ENCODE data around the gene MAN1A1.

The MAN1A1 gene

DNA sequence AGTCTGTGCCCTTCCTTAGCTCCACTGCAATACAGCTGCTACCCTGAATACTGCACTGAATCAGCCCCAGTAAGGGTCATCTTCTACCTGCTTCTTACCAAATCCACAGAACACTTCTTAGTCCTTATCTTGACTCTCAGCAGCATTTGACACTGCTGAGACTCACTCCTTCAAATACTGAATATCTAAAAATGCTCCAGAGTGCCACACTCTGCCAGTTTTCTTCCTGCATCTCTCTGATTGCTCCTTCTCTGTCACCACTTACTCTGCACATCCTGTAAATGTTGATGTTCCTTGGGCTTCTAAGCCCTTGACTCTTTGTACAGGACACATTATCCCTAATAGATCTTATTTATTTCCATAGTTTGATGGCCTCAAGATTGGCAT lies 19.8 kb downstream of the MAN1A1 start:
- H3K79me2 ChIP-seq (ENCODE audit: control insufficient read depth, low read length) = peaks cover 5% of the 10 kb centered on the region; the same call in 1 of the 2 replicates
- H3F3A ChIP-seq (ENCODE audit: control insufficient read depth, insufficient read depth) = no peaks in the 10 kb centered on the region
- TF ChIP-seq, protein P1, sequence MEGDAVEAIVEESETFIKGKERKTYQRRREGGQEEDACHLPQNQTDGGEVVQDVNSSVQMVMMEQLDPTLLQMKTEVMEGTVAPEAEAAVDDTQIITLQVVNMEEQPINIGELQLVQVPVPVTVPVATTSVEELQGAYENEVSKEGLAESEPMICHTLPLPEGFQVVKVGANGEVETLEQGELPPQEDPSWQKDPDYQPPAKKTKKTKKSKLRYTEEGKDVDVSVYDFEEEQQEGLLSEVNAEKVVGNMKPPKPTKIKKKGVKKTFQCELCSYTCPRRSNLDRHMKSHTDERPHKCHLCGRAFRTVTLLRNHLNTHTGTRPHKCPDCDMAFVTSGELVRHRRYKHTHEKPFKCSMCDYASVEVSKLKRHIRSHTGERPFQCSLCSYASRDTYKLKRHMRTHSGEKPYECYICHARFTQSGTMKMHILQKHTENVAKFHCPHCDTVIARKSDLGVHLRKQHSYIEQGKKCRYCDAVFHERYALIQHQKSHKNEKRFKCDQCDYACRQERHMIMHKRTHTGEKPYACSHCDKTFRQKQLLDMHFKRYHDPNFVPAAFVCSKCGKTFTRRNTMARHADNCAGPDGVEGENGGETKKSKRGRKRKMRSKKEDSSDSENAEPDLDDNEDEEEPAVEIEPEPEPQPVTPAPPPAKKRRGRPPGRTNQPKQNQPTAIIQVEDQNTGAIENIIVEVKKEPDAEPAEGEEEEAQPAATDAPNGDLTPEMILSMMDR (IDR thresholded peaks at IDR 0.05; ENCODE audit: low read depth, low read length, poor library complexity, severe bottlenecking) = no peak
- no peak for TF ChIP-seq EZH2phosphoT487 (IDR thresholded peaks at IDR 0.05; ENCODE audit: borderline replicate concordance, low read length)

DNA sequence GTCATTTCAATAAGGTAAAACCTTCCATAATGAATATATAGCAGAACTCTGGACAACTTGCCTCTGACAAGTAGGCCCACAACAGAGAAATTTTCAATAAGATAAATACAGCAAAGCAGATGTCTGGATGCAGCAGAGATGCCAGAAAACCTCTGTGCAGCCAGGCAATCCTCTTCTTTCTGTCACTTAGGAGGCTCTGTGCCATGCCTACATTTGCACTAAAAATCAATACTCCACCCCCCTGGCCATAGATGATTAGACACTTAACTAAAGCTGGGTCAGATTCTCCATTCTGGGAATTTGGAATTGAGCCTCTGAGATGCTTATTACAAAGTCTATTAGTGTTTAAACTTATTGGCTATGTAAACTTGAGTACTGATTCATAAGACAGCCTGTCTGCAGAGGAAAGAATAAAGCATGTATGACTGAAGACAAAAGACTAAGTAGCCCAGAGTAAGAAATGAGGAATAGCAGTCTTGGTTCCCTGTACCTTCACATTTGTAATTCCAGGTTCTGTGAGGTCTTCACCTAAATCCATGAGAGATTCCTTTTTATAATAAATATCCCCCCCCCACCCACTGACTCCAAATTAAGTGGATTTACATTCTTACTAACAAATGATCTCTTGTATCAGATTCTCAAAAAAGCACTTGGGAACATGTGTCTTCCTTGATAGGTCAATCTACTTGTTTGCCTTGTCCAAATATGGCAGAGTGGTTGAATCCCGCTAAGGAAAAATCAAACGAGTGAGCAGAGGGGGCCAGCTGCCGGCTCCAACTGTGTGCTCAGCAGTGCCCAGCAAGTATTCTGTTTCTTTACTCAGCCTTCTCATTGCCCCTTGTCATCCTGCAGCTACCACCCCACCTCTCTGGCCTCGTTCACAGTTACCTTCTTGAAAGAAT lies 20.4 kb downstream of the MAN1A1 start:
- peaks cover 5% of the 10 kb centered on the region; the same call in 1 of the 2 replicates for H3K79me2 ChIP-seq (ENCODE audit: control insufficient read depth, low read length)
- no peak overlapping the region for H3K4me2 ChIP-seq (ENCODE audit: low read length)
- H4K20me1 ChIP-seq (ENCODE audit: control insufficient read depth, insufficient read depth, low read depth, low read length) = no peaks in the 10 kb centered on the region
- no peaks in the 10 kb centered on the region for H3K4me1 ChIP-seq (ENCODE audit: control insufficient read depth, low read length)
- H3K4me3 ChIP-seq (ENCODE audit: low read length) = no peak overlapping the region
- no peaks in the 10 kb centered on the region for H3K9me3 ChIP-seq (ENCODE audit: control insufficient read depth, insufficient read depth, low read length)
- H3K27me3 ChIP-seq (ENCODE audit: control insufficient read depth, low read length) = no peaks in the 10 kb centered on the region
- TF ChIP-seq, protein P1 (IDR thresholded peaks at IDR 0.05; ENCODE audit: low read depth, low read length, poor library complexity, severe bottlenecking) = no peak
- no peak for TF ChIP-seq EZH2phosphoT487 (IDR thresholded peaks at IDR 0.05; ENCODE audit: borderline replicate concordance, low read length)
- no peaks in the 10 kb centered on the region for H3K9me2 ChIP-seq (replicated peaks; ENCODE audit: control insufficient read depth, low read length)
- no peak overlapping the region for H3K27ac ChIP-seq (ENCODE audit: low read depth, low read length)
- no peaks in the 10 kb centered on the region for H3F3A ChIP-seq (ENCODE audit: control insufficient read depth, insufficient read depth)
- H3K36me3 ChIP-seq (ENCODE audit: control insufficient read depth, low read length) = no peaks in the 10 kb centered on the region

More for the DNA sequence above, 19.8 kb downstream of the MAN1A1 start:
- Histone ChIP-seq H3K9me2 (replicated peaks; ENCODE audit: control insufficient read depth, low read length) (no peaks in the 10 kb centered on the region), H4K20me1 (ENCODE audit: control insufficient read depth, insufficient read depth, low read depth, low read length) (no peaks in the 10 kb centered on the region), H3K4me3 (ENCODE audit: low read length) (no peak overlapping the region), H3K27me3 (ENCODE audit: control insufficient read depth, low read length) (no peaks in the 10 kb centered on the region), H3K27ac (ENCODE audit: low read depth, low read length) (no peak overlapping the region), H3K4me2 (ENCODE audit: low read length) (no peak overlapping the region), H3K36me3 (ENCODE audit: control insufficient read depth, low read length) (no peaks in the 10 kb centered on the region), H3K4me1 (ENCODE audit: control insufficient read depth, low read length) (no peaks in the 10 kb centered on the region), H3K9me3 (ENCODE audit: control insufficient read depth, insufficient read depth, low read length) (no peaks in the 10 kb centered on the region)

DNA sequence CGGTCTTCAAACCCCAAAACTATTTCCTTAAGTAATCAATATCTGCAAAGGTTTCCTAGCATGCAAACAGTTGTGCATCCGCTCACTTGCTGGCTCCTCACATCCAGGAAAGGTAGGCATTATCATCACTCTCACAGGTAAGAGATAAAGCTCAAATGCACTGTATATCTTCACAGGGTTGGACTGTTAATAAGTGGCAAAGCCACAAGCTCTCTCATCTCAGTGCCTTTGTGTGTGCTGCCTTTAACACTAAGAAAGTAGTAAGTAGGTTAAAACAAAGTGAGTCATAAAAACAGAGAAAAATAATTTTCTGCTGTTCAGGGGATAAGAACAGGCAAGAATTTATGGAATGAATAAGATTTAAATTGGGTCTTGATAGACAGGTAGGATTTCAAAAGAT lies 21.3 kb downstream of the MAN1A1 start:
- Histone ChIP-seq H3K9me3 (ENCODE audit: control insufficient read depth, insufficient read depth, low read length) (no peaks in the 10 kb centered on the region), H3K4me3 (ENCODE audit: low read length) (no peak overlapping the region), H3K36me3 (ENCODE audit: control insufficient read depth, low read length) (no peaks in the 10 kb centered on the region), H3K9me2 (replicated peaks; ENCODE audit: control insufficient read depth, low read length) (no peaks in the 10 kb centered on the region), H3F3A (ENCODE audit: control insufficient read depth, insufficient read depth) (no peaks in the 10 kb centered on the region), H4K20me1 (ENCODE audit: control insufficient read depth, insufficient read depth, low read depth, low read length) (no peaks in the 10 kb centered on the region), H3K4me2 (ENCODE audit: low read length) (no peak overlapping the region), H3K27ac (ENCODE audit: low read depth, low read length) (no peak overlapping the region), H3K4me1 (ENCODE audit: control insufficient read depth, low read length) (no peaks in the 10 kb centered on the region), H3K27me3 (ENCODE audit: control insufficient read depth, low read length) (no peaks in the 10 kb centered on the region), H3K79me2 (ENCODE audit: control insufficient read depth, low read length) (peaks cover 3% of the 10 kb centered on the region; the same call in 1 of the 2 replicates)
- TF ChIP-seq, protein P1 (IDR thresholded peaks at IDR 0.05; ENCODE audit: low read depth, low read length, poor library complexity, severe bottlenecking) = no peak
- TF ChIP-seq EZH2phosphoT487 (IDR thresholded peaks at IDR 0.05; ENCODE audit: borderline replicate concordance, low read length) = no peak
